H1 (cell line): ENCODE results near the gene DNAJC10. TPM values are rescaled to one million over a fixed set of nuclear protein-coding genes. Genes with fewer than 3 reads are reported as not detected.

Source experiments
- CTCF ChIA-PET: fragments of 300-600 bp; sonication (Branson Sonifier 250); formaldehyde crosslinking; loops from one replicate; lab custom pipeline; 2021; ENCODE audit not compliant: partially characterized antibody; lab: Charles Lee
- POLR2A ChIA-PET: fragments of 300-600 bp; sonication (Branson Sonifier 250); formaldehyde crosslinking; loops from one replicate; lab custom pipeline; 2021; ENCODE audit warnings: inconsistent platforms; ENCODE audit not compliant: partially characterized antibody; lab: Charles Lee
- DNase-seq, 2 experiments: peaks; one replicate each; pipeline versions ENCODE4 v3.0.0 to v3.0.0-alpha.2; 2010 to 2022; ENCODE audit warnings: low spot score in 2 of 2, low read depth in 1 of 2, mixed read lengths in 1 of 2
- FAIRE-seq: peaks from 2 replicates; lab custom pipeline; 2011; peaks lifted over from hg19 to GRCh38; lab: Jason Lieb, UNC
- H2AFZ ChIP-seq: 2 replicates; pipeline ENCODE4 v1.8.1; 2012; ENCODE audit warnings: low read length, inconsistent platforms
- H2AK5ac ChIP-seq: 2 replicates; pipeline ENCODE4 v1.6.1; 2013; ENCODE audit warnings: low read depth, low read length
- H2BK120ac ChIP-seq: replicated peaks from 2 replicates; pipeline ENCODE3; 2013; ENCODE audit warnings: low read depth, low read length, inconsistent platforms
- H2BK12ac ChIP-seq: 2 replicates; pipeline ENCODE4 v1.6.1; 2013; ENCODE audit warnings: low read depth, low read length
- H2BK15ac ChIP-seq: 2 replicates; pipeline ENCODE4 v1.6.1; 2013; ENCODE audit warnings: low read length
- H2BK20ac ChIP-seq: 2 replicates; pipeline ENCODE4 v1.6.1; 2013; ENCODE audit warnings: low read length
- H2BK5ac ChIP-seq: 2 replicates; pipeline ENCODE4 v1.6.1; 2013; ENCODE audit warnings: low read depth, low read length
- H3K14ac ChIP-seq: 2 replicates; pipeline ENCODE4 v1.6.1; 2013; ENCODE audit warnings: inconsistent platforms; ENCODE audit not compliant: insufficient read length
- H3K18ac ChIP-seq: 2 replicates; pipeline ENCODE4 v1.6.1; 2013; ENCODE audit warnings: low read length; ENCODE audit errors: extremely low read depth
- H3K23ac ChIP-seq: 2 replicates; pipeline ENCODE4 v1.6.1; 2013; ENCODE audit warnings: inconsistent platforms; ENCODE audit not compliant: insufficient read length
- H3K23me2 ChIP-seq: 2 replicates; pipeline ENCODE4 v1.6.1; 2013; ENCODE audit warnings: low read depth, low read length
- H3K27ac ChIP-seq: 2 replicates; pipeline ENCODE4 v1.6.1; 2011; ENCODE audit warnings: low read depth, low read length, inconsistent platforms
- H3K27me3 ChIP-seq, 4 experiments: replicated peaks in 1 of 4; 1 replicate in 1 of 4; 2 replicates in 3 of 4; pipeline versions ENCODE4 v1.6.1 to v1.8.1; 2011 to 2013; ENCODE audit warnings: low read length in 3 of 4, mild to moderate bottlenecking in 3 of 4, inconsistent platforms in 2 of 4, mixed read lengths in 2 of 4, moderate library complexity in 1 of 4; ENCODE audit not compliant: control insufficient read depth in 3 of 4, insufficient read depth in 3 of 4; ENCODE audit errors: extremely low read depth in 1 of 4
- H3K36me3 ChIP-seq, 4 experiments: 2 replicates each; pipeline versions ENCODE4 v1.6.1 to v1.8.1; 2011 to 2013; ENCODE audit warnings: mild to moderate bottlenecking in 4 of 4, low read length in 3 of 4, moderate library complexity in 2 of 4, control low read depth in 1 of 4, inconsistent platforms in 1 of 4; ENCODE audit not compliant: insufficient read depth in 4 of 4, control insufficient read depth in 2 of 4
- H3K4ac ChIP-seq: replicated peaks from 2 replicates; pipeline ENCODE3; 2013; ENCODE audit warnings: low read length, low read depth, mixed read lengths, inconsistent platforms; ENCODE audit not compliant: insufficient read length
- H3K4me1 ChIP-seq, 4 experiments: replicated peaks in 1 of 4; 1 replicate in 1 of 4; 2 replicates in 3 of 4; pipeline versions ENCODE4 v1.6.1 to v1.8.1; 2011 to 2013; ENCODE audit warnings: low read length in 3 of 4, inconsistent platforms in 2 of 4, mixed read lengths in 1 of 4; ENCODE audit not compliant: insufficient read depth in 4 of 4, control insufficient read depth in 3 of 4
- H3K4me2 ChIP-seq, 2 experiments: 2 replicates each; pipeline versions ENCODE4 v1.6.1 to v1.8.1; 2011 to 2013; ENCODE audit warnings: low read depth in 2 of 2, low read length in 2 of 2, control low read depth in 1 of 2, inconsistent platforms in 1 of 2, mild to moderate bottlenecking in 1 of 2; ENCODE audit not compliant: insufficient read depth in 1 of 2
- H3K4me3 ChIP-seq, 4 experiments: fragments of 200-600, 300-600 bp in 1 of 4; sonication (generic), shearing (Covaris generic), sonication (Bioruptor Twin) in 1 of 4; 2 replicates each; pipeline versions ENCODE4 v1.5.1 to v1.8.1; 2011 to 2016; ENCODE audit warnings: low read length in 4 of 4, low read depth in 3 of 4, control low read depth in 2 of 4, inconsistent platforms in 2 of 4, mild to moderate bottlenecking in 2 of 4, mixed read lengths in 1 of 4, moderate library complexity in 1 of 4; ENCODE audit not compliant: insufficient read depth in 2 of 4; ENCODE audit errors: extremely low read depth in 1 of 4
- H3K56ac ChIP-seq: replicated peaks from 2 replicates; pipeline ENCODE3; 2013; ENCODE audit warnings: low read depth, mild to moderate bottlenecking, mixed read lengths, low read length, inconsistent platforms; ENCODE audit not compliant: insufficient read length
- H3K79me1 ChIP-seq: 2 replicates; pipeline ENCODE4 v1.6.1; 2013; ENCODE audit warnings: low read depth, low read length, control low read depth
- H3K79me2 ChIP-seq, 2 experiments: 2 replicates each; pipeline versions ENCODE4 v1.6.1 to v1.8.1; 2012 to 2013; ENCODE audit warnings: low read length in 2 of 2, mild to moderate bottlenecking in 2 of 2, inconsistent platforms in 1 of 2; ENCODE audit not compliant: insufficient read depth in 2 of 2, control insufficient read depth in 1 of 2
- H3K9ac ChIP-seq, 4 experiments: replicated peaks in 1 of 4; 1 replicate in 1 of 4; 2 replicates in 3 of 4; pipeline versions ENCODE4 v1.6.1 to v1.8.1; 2011 to 2013; ENCODE audit warnings: low read depth in 3 of 4, low read length in 3 of 4, control low read depth in 2 of 4, mild to moderate bottlenecking in 2 of 4, moderate library complexity in 2 of 4, inconsistent platforms in 1 of 4; ENCODE audit errors: extremely low read depth in 1 of 4
- H3K9me3 ChIP-seq, 2 experiments: 2 replicates each; pipeline versions ENCODE4 v1.6.1 to v1.8.1; 2012 to 2013; ENCODE audit warnings: mild to moderate bottlenecking in 2 of 2, moderate library complexity in 2 of 2, control low read depth in 1 of 2, inconsistent platforms in 1 of 2, low read depth in 1 of 2, low read length in 1 of 2, mixed read lengths in 1 of 2; ENCODE audit not compliant: insufficient read depth in 2 of 2
- H4K20me1 ChIP-seq, 2 experiments: replicated peaks in 1 of 2; 2 replicates each; pipeline versions ENCODE3 to v1.8.1; 2011 to 2013; ENCODE audit warnings: inconsistent platforms in 2 of 2, low read length in 2 of 2, mild to moderate bottlenecking in 1 of 2; ENCODE audit not compliant: insufficient read depth in 2 of 2, control insufficient read depth in 1 of 2
- H4K5ac ChIP-seq: 2 replicates; pipeline ENCODE4 v1.6.1; 2013; ENCODE audit warnings: low read length, low read depth, mixed read lengths, inconsistent platforms; ENCODE audit not compliant: insufficient read length
- H4K8ac ChIP-seq: 2 replicates; pipeline ENCODE4 v1.8.0; 2013; ENCODE audit warnings: mild to moderate bottlenecking, moderate library complexity, low read length, inconsistent platforms; ENCODE audit not compliant: insufficient read depth; ENCODE audit errors: extremely low read depth
- H4K91ac ChIP-seq: replicated peaks from 2 replicates; pipeline ENCODE3; 2013; ENCODE audit warnings: low read length, mixed read lengths, inconsistent platforms; ENCODE audit not compliant: insufficient read length
- CHD2 ChIP-seq: IDR thresholded peaks from 2 replicates; pipeline ENCODE4 v1.6.1; 2012; ENCODE audit warnings: low read length, improper control_type of control experiment
- EP300 ChIP-seq, 2 experiments: IDR thresholded peaks; 1 replicate in 1 of 2; 2 replicates in 1 of 2; pipeline ENCODE4 v1.6.1; 2011 to 2012; ENCODE audit warnings: low read depth in 2 of 2, low read length in 2 of 2, mild to moderate bottlenecking in 2 of 2, borderline replicate concordance in 1 of 2, inconsistent platforms in 1 of 2, moderate library complexity in 1 of 2
- EZH2 ChIP-seq: fragments of 200-600 bp; sonication (generic); IDR thresholded peaks from 2 replicates; pipeline ENCODE4 v1.7.1; 2012; ENCODE audit warnings: low read depth, mild to moderate bottlenecking, moderate library complexity, low read length, inconsistent platforms; ENCODE audit not compliant: severe bottlenecking
- FOSL1 ChIP-seq: IDR thresholded peaks from 2 replicates; pipeline ENCODE4 v1.6.1; 2011; ENCODE audit warnings: mild to moderate bottlenecking, low read depth, low read length, moderate library complexity; ENCODE audit not compliant: insufficient read depth
- KDM1A ChIP-seq: fragments of 200-600, 300-600 bp; sonication (generic); IDR thresholded peaks from 2 replicates; pipeline ENCODE4 v1.7.1; 2016; ENCODE audit warnings: mild to moderate bottlenecking, low read length, borderline replicate concordance
- POLR2A ChIP-seq, 2 experiments: IDR thresholded peaks; 1 replicate in 1 of 2; 2 replicates in 1 of 2; pipeline ENCODE4 v1.6.1; 2011; ENCODE audit warnings: low read depth in 2 of 2, low read length in 2 of 2, mild to moderate bottlenecking in 2 of 2; ENCODE audit errors: control extremely low read depth in 1 of 2
- POLR2AphosphoS5 ChIP-seq: IDR thresholded peaks from 2 replicates; pipeline ENCODE4 v1.6.1; 2011; ENCODE audit warnings: low read depth, low read length
- POU5F1 ChIP-seq: IDR thresholded peaks from 2 replicates; pipeline ENCODE4 v1.6.1; 2011; ENCODE audit warnings: low read depth, mild to moderate bottlenecking, low read length, moderate library complexity
- TAF7 ChIP-seq: optimal IDR thresholded peaks from 2 replicates; pipeline ENCODE3; 2011; ENCODE audit warnings: low read depth, mild to moderate bottlenecking, inconsistent platforms, low read length, moderate library complexity, borderline replicate concordance
- YY1 ChIP-seq: IDR thresholded peaks from 2 replicates; pipeline ENCODE4 v1.6.1; 2011; ENCODE audit warnings: low read depth, mild to moderate bottlenecking, low read length
- ZNF274 ChIP-seq: IDR thresholded peaks from 2 replicates; pipeline ENCODE4 v1.7.0; 2012; ENCODE audit warnings: low read length, borderline replicate concordance; ENCODE audit errors: extremely low read depth
- polyA plus RNA-seq, 7 experiments: library from polyadenylated mRNA; depleted of rRNA in 3 of 7; stranded (reverse) in 5 of 7; unstranded in 2 of 7; fragments of >200 nt in 5 of 7; fragments of 200-250 nt in 2 of 7; gene quantifications; 1 replicate in 5 of 7; 2 replicates in 1 of 7; 4 replicates in 1 of 7; pipeline versions ENCODE4 v1.2.1 to v1.2.3, GENCODE V29; 2011 to 2013; ENCODE audit warnings: missing spikeins in 2 of 7, mixed read lengths in 2 of 7
- total RNA-seq: library from RNA; stranded (reverse); fragmentation: NEBNext Ultra II Directional; extraction: Animal tissue kit (Norgen Biotek cat#: 25700); gene quantifications from 2 replicates; pipeline ENCODE4 v1.2.1, GENCODE V29; 2021
- TF ChIP-seq, protein P1 (sequence below): IDR thresholded peaks from 2 replicates; pipeline ENCODE4 v1.6.1; 2011; ENCODE audit warnings: low read depth, mild to moderate bottlenecking, low read length; ENCODE audit not compliant: insufficient read depth

DNAJC10 gene
- total and polyA plus RNA-seq, 2 of the 8 experiments (the other 6 are each of a cell fraction or from before 2014, with no cell fraction given), result 23.2 to 121 TPM

GRCh38 chr2:182754231-182754630, 38.2 kb downstream of the DNAJC10 start:
- H2BK15ac ChIP-seq, result no peak overlapping the region
- no peak overlapping the region for H3K18ac ChIP-seq
- no peak overlapping the region for H3K4me2 ChIP-seq
- peaks cover 4 to 80% (median 33%) of the 10 kb centered on the region in 4 experiments; a peak in 7 of 8 replicates for H3K36me3 ChIP-seq
- POLR2A ChIA-PET, result no interaction called here
- H3K4me3 ChIP-seq, result no peak overlapping the region
- no peaks in the 10 kb centered on the region for H3K4me1 ChIP-seq
- no peak overlapping the region for H2BK12ac ChIP-seq
- H3K9me3 ChIP-seq, result no peaks in the 10 kb centered on the region
- H3K23me2 ChIP-seq, result no peaks in the 10 kb centered on the region
- no peak overlapping the region for H2AFZ ChIP-seq
- H3K79me2 ChIP-seq, result no peaks in the 10 kb centered on the region
- no peak overlapping the region for H4K91ac ChIP-seq
- no peak overlapping the region for H2AK5ac ChIP-seq
- no peak overlapping the region for H3K56ac ChIP-seq
- no peak for DNase-seq
- no peaks in the 10 kb centered on the region for H3K27me3 ChIP-seq
- H4K5ac ChIP-seq, result no peak overlapping the region
- TF ChIP-seq EZH2, result no peak
- no peak for TF ChIP-seq TAF7
- TF ChIP-seq, protein P1, sequence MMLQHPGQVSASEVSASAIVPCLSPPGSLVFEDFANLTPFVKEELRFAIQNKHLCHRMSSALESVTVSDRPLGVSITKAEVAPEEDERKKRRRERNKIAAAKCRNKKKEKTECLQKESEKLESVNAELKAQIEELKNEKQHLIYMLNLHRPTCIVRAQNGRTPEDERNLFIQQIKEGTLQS, result no peak
- TF ChIP-seq YY1, result no peak
- no peak for TF ChIP-seq EP300 (IDR thresholded peaks at IDR 0.05; ENCODE audit: borderline replicate concordance in 1 of 2, low read depth in 2 of 2, low read length in 2 of 2)
- TF ChIP-seq CHD2, result no peak
- TF ChIP-seq ZNF274, result no peak
- no peak for TF ChIP-seq POLR2AphosphoS5
- no peak for TF ChIP-seq POU5F1
- no peak for TF ChIP-seq POLR2A (IDR thresholded peaks at IDR 0.05; ENCODE audit: control extremely low read depth in 1 of 2, low read depth in 2 of 2, low read length in 2 of 2)
- TF ChIP-seq KDM1A, result no peak
- TF ChIP-seq FOSL1, result no peak
- H3K79me1 ChIP-seq, result no peaks in the 10 kb centered on the region
- FAIRE-seq, result no peak
- CTCF ChIA-PET, result interaction anchor here (0.9 to 1.5 kb wide), 3 partner anchors 9 to 38 kb away, joined by 3 to 9 read pairs (median 4); partner anchors contain the start of gene DNAJC10
- no peak overlapping the region for H2BK5ac ChIP-seq
- no peak overlapping the region for H3K14ac ChIP-seq
- no peak overlapping the region for H3K4ac ChIP-seq
- no peak overlapping the region for H2BK120ac ChIP-seq
- H4K8ac ChIP-seq, result no peak overlapping the region
- H3K9ac ChIP-seq, result no peak overlapping the region
- H3K27ac ChIP-seq, result no peak overlapping the region
- H3K23ac ChIP-seq, result no peak overlapping the region
- H4K20me1 ChIP-seq, result no peaks in the 10 kb centered on the region
- no peak overlapping the region for H2BK20ac ChIP-seq
